ENCODE results near the gene C5orf22.

GRCh38 chr5:31530541-31531265, 1.4 kb upstream of the C5orf22 start:
- TF ChIP-seq CTCF (IDR thresholded peaks at IDR 0.05) (no peak), POLR2A (IDR thresholded peaks at IDR 0.05) (no peak)
